A549 (cell line): Measurements from ENCODE around the gene DNAAF5. TPM values are rescaled to one million over a fixed set of nuclear protein-coding genes. Genes with fewer than 3 reads are reported as not detected.

Source experiments
- ATAC-seq, 2 experiments: fragments of 200-7000 bp in 1 of 2; fragments of >200 bp in 1 of 2; cut with Nextera tagmentation in 1 of 2; cut with Tn5 transposase in 1 of 2; 3 replicates each; pipeline versions ENCODE4 v1.8.0 to v1.9.1; 2018 to 2020; ENCODE audit warnings: mild to moderate bottlenecking in 1 of 2, moderate library complexity in 1 of 2
- CTCF ChIA-PET: fragments of 300-600 bp; sonication (Branson Sonifier 250); formaldehyde crosslinking; extraction: SDS; loops from one replicate; lab custom pipeline; 2021; ENCODE audit warnings: antibody characterized with exemption, inconsistent platforms; lab: Yijun Ruan, JAX
- POLR2A ChIA-PET: fragments of 350-600 bp; formaldehyde crosslinking; extraction: SDS; loops from one replicate; lab custom pipeline; 2021; ENCODE audit warnings: antibody characterized with exemption, inconsistent platforms; lab: Yijun Ruan, JAX
- DNase-seq, 2 experiments: peaks; one replicate each; pipeline versions ENCODE4 v3.0.0 to v3.0.0-alpha.2; 2011 to 2016; ENCODE audit warnings: low read depth in 1 of 2, low spot score in 1 of 2
- FAIRE-seq: peaks from 2 replicates; lab custom pipeline; 2011; peaks lifted over from hg19 to GRCh38; lab: Jason Lieb, UNC
- H3K27ac ChIP-seq, 2 experiments: fragments of >200 bp; sonication (Bioruptor Twin); formaldehyde crosslinking; 3 replicates each; pipeline ENCODE4 v1.5.1; 2016 to 2017
- H3K4me1 ChIP-seq: fragments of >200 bp; sonication (Bioruptor Twin); formaldehyde crosslinking; 3 replicates; pipeline ENCODE4 v1.6.1; 2016
- H3K4me2 ChIP-seq: fragments of >200 bp; sonication (Bioruptor Twin); formaldehyde crosslinking; 3 replicates; pipeline ENCODE4 v1.6.1; 2016
- H3K4me3 ChIP-seq: fragments of >200 bp; sonication (Bioruptor Twin); formaldehyde crosslinking; 3 replicates; pipeline ENCODE4 v1.5.1; 2016
- H3K9me3 ChIP-seq: fragments of >200 bp; sonication (Bioruptor Twin); formaldehyde crosslinking; 3 replicates; pipeline ENCODE4 v1.6.1; 2016
- ATOH8 ChIP-seq: fragments of 250-450 bp; sonication (Bioruptor Pico); IDR thresholded peaks from 2 replicates; pipeline ENCODE4 v1.5.0; 2020; ENCODE audit warnings: low read depth, mild to moderate bottlenecking, moderate library complexity
- BHLHE40 ChIP-seq: IDR thresholded peaks from 2 replicates; pipeline ENCODE4 v1.6.1; 2012; ENCODE audit warnings: low read depth, low read length, inconsistent platforms
- CHD2 ChIP-seq: fragments of 150-350 bp; IDR thresholded peaks from 2 replicates; pipeline ENCODE4 v1.6.1; 2014; ENCODE audit warnings: low read length; ENCODE audit not compliant: partially characterized antibody
- CTCF ChIP-seq: fragments of >200 bp; sonication (Bioruptor Twin); formaldehyde crosslinking; IDR thresholded peaks from 3 replicates; pipeline ENCODE4 v1.5.1; 2016
- E2F6 ChIP-seq: IDR thresholded peaks from 2 replicates; pipeline ENCODE4 v1.6.1; 2012; ENCODE audit warnings: low read depth, borderline replicate concordance
- EHMT2 ChIP-seq: fragments of 200-600 bp; sonication (generic); IDR thresholded peaks from 2 replicates; pipeline ENCODE4 v1.6.1; 2016; ENCODE audit warnings: antibody characterized with exemption, low read depth, mild to moderate bottlenecking, moderate library complexity
- ELK1 ChIP-seq: fragments of 150-350 bp; IDR thresholded peaks from 2 replicates; pipeline ENCODE4 v1.6.1; 2014; ENCODE audit warnings: low read depth, mild to moderate bottlenecking, low read length
- ESRRA ChIP-seq: fragments of 150-350 bp; IDR thresholded peaks from 2 replicates; pipeline ENCODE4 v1.6.1; 2014; ENCODE audit warnings: mild to moderate bottlenecking, low read length, borderline replicate concordance
- FOXS1 ChIP-seq: fragments of 250-450 bp; sonication (Bioruptor Pico); IDR thresholded peaks from 2 replicates; pipeline ENCODE4 v1.5.0; 2020; ENCODE audit warnings: mild to moderate bottlenecking, moderate library complexity
- GATA3 ChIP-seq: IDR thresholded peaks from 2 replicates; pipeline ENCODE4 v1.6.1; 2012; ENCODE audit warnings: borderline replicate concordance
- HDAC2 ChIP-seq: fragments of 200-600 bp; sonication (generic); IDR thresholded peaks from 2 replicates; pipeline ENCODE4 v1.6.1; 2016
- HMGXB4 ChIP-seq: fragments of 250-450 bp; sonication (Bioruptor Pico); IDR thresholded peaks from 2 replicates; pipeline ENCODE4 v1.5.0; 2021; ENCODE audit warnings: mild to moderate bottlenecking, moderate library complexity, borderline replicate concordance
- HOXA7 ChIP-seq: fragments of 250-450 bp; sonication (Bioruptor Pico); IDR thresholded peaks from 2 replicates; pipeline ENCODE4 v1.5.0; 2020; ENCODE audit warnings: mild to moderate bottlenecking, moderate library complexity
- MAFK ChIP-seq: fragments of 450-650 bp; IDR thresholded peaks from 2 replicates; pipeline ENCODE4 v1.6.1; 2014; ENCODE audit not compliant: partially characterized antibody
- MAX ChIP-seq: IDR thresholded peaks from 2 replicates; pipeline ENCODE4 v1.6.1; 2012
- MYC ChIP-seq: IDR thresholded peaks from 2 replicates; pipeline ENCODE4 v1.6.1; 2012; ENCODE audit warnings: mild to moderate bottlenecking, inconsistent platforms, low read length, improper control_type of control experiment, borderline replicate concordance
- RCOR1 ChIP-seq: fragments of 150-350 bp; IDR thresholded peaks from 2 replicates; pipeline ENCODE4 v1.6.1; 2014; ENCODE audit warnings: antibody characterized with exemption, low read length, low read depth
- REST ChIP-seq: fragments of 200-600 bp; sonication (generic); IDR thresholded peaks from 2 replicates; pipeline ENCODE4 v1.6.1; 2016; ENCODE audit warnings: antibody characterized with exemption, mild to moderate bottlenecking, moderate library complexity
- RFX5 ChIP-seq: fragments of 450-650 bp; IDR thresholded peaks from 2 replicates; pipeline ENCODE4 v1.7.1; 2014; ENCODE audit warnings: antibody characterized with exemption, mild to moderate bottlenecking, moderate library complexity
- RNF2 ChIP-seq: fragments of 200-600 bp; sonication (generic); IDR thresholded peaks from 2 replicates; pipeline ENCODE4 v1.6.1; 2016; ENCODE audit warnings: low read depth, mild to moderate bottlenecking, antibody characterized with exemption, moderate library complexity, borderline replicate concordance
- SMC3 ChIP-seq: fragments of >200 bp; sonication (Bioruptor Twin); formaldehyde crosslinking; IDR thresholded peaks from 3 replicates; pipeline ENCODE4 v1.6.1; 2018; ENCODE audit warnings: inconsistent platforms
- SREBF2 ChIP-seq: fragments of 450-650 bp; IDR thresholded peaks from 2 replicates; pipeline ENCODE4 v1.6.1; 2014; ENCODE audit warnings: mild to moderate bottlenecking, moderate library complexity
- TP53 ChIP-seq: fragments of 250-450 bp; sonication (Bioruptor Pico); IDR thresholded peaks from 2 replicates; pipeline ENCODE4 v1.5.0; 2021; ENCODE audit warnings: mild to moderate bottlenecking, moderate library complexity
- ZC3H11A ChIP-seq: fragments of 450-650 bp; IDR thresholded peaks from 2 replicates; pipeline ENCODE4 v1.6.1; 2014; ENCODE audit warnings: antibody characterized with exemption, mild to moderate bottlenecking
- WGBS: methylation state at CpG from one replicate; pipeline ENCODE4 v1.1.6; 2017; ENCODE audit errors: missing lambda C conversion rate; 5-methylcytosine and 5-hydroxymethylcytosine counted together
- polyA plus RNA-seq, 4 experiments: library from polyadenylated mRNA; depleted of rRNA in 3 of 4; stranded (reverse); fragments of >200 nt; fragmentation: RNase III in 1 of 4; extraction: RNeasy Plus Mini Kit Qiagen cat#74134 plus additional on column Dnase treatment in 1 of 4; gene quantifications; 2 replicates in 3 of 4; 3 replicates in 1 of 4; pipeline ENCODE4 v1.2.3, GENCODE V29; 2011 to 2017

DNAAF5 gene
- polyA plus RNA-seq, 2 of the 4 experiments (the other 2 are of a cell fraction), result 27.8 to 34.7 TPM

- TF ChIP-seq MAFK, result no peak
Measured at GRCh38 chr7:784971-785370, 58.5 kb downstream of the DNAAF5 start (continued).

GRCh38 chr7:785416-785815, 58.9 kb downstream of the DNAAF5 start:
- H3K27ac ChIP-seq, result no peak overlapping the region
- FAIRE-seq, result no peak
- H3K4me2 ChIP-seq, result no peak overlapping the region
- no peak for DNase-seq
- H3K4me3 ChIP-seq, result no peak overlapping the region
- CTCF ChIA-PET, result interaction anchor here (0.9 to 10.7 kb wide), 7 partner anchors 11 to 100 kb away, joined by 3 to 117 read pairs (median 5); no protein-coding TSS in a partner anchor
- no peaks in the 10 kb centered on the region for H3K4me1 ChIP-seq
- TF ChIP-seq HOXA7 (CRISPR knock-in tag), result no peak
- no peak for TF ChIP-seq EHMT2
- TF ChIP-seq SMC3, result no peak
- TF ChIP-seq SREBF2, result no peak
- no peak for TF ChIP-seq MAX
- no peak for TF ChIP-seq HDAC2
- no peak for TF ChIP-seq E2F6
- no peak for TF ChIP-seq RFX5
- TF ChIP-seq ELK1, result no peak
- no peak for TF ChIP-seq MAFK
- no peak for TF ChIP-seq MYC
- TF ChIP-seq RCOR1, result no peak
- TF ChIP-seq REST, result no peak
- TF ChIP-seq GATA3, result no peak
- TF ChIP-seq, all 56 proteins: peak for 0
- POLR2A ChIA-PET, result no interaction called here
- no peak for ATAC-seq
- H3K9me3 ChIP-seq, result no peaks in the 10 kb centered on the region
- 97% methylated on average over 10 of the region's 10 CpGs for WGBS

GRCh38 chr7:786472-787255, 60.2 kb downstream of the DNAAF5 start:
- Histone ChIP-seq H3K4me2 (no peak overlapping the region), H3K4me3 (no peak overlapping the region), H3K27ac (0 out of 6 replicates have a peak overlapping the region, but pooled peaks of 1 of the 2 experiments have one; percentile 31), H3K9me3 (no peaks in the 10 kb centered on the region), H3K4me1 (no peaks in the 10 kb centered on the region)
- DNase-seq (peak; percentile 56 to 84), FAIRE-seq (no peak), ATAC-seq (peak; percentile 81 to 90)
- POLR2A ChIA-PET, result no interaction called here
- WGBS, result 33% methylated on average over 5 of the region's 11 CpGs
- CTCF ChIA-PET, result interaction anchor here (0.5 to 10.7 kb wide), 18 partner anchors 11 to 169 kb away, joined by 3 to 117 read pairs (median 4); partner anchors contain the start of gene SUN1
- TF ChIP-seq CHD2 (no peak), SMC3 (peak; percentile 79), ESRRA (no peak), TP53 (CRISPR knock-in tag) (no peak), BHLHE40 (no peak), HMGXB4 (CRISPR knock-in tag) (no peak), ZC3H11A (no peak), ATOH8 (no peak), FOXS1 (CRISPR knock-in tag) (no peak), RNF2 (no peak), MYC (no peak), CTCF (peak; percentile 68)
